ENCODE measurements around the gene DIO3.
A peak's percentile ranks its signal among the peaks of the same experiment; 100 is the strongest.

The DIO3 gene

DNA sequence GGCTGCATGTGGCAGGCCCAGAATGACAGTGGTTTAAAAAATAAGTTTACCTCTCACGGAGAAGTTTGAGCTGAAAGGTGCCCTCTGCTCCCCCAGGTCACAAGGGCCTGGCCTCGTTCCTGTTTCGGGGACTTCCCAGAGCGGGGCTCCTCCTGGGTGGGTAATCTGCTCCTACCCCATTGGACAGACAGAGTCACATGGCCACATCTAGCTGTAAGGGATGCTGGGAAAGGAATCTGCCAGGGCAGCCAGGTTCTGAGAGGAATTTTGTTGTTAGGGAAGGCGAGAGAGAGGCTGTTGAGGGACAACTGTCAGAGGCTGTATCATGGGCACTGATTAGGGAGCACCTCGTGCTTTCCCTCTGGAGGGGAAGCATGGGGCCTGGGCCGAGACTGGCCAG, 24.0 kb upstream of the DIO3 start:
- peaks cover 61 to 85% (median 80%) of the 10 kb centered on the region in 10 experiments for H3K4me1 ChIP-seq
- no peaks in the 10 kb centered on the region for H4K20me1 ChIP-seq
- H3K36me3 ChIP-seq = no peaks in the 10 kb centered on the region
- peak overlapping the region; percentile 83 to 95 (median 90) for H3K4me2 ChIP-seq
- H3K27ac ChIP-seq = peak overlapping the region in 6 of 11 experiments; percentile 87 to 93 (median 90); a peak in 9 of 22 replicates
- TF ChIP-seq Cebpa-rat (IDR thresholded peaks at IDR 0.05) = no peak
- no peak overlapping the region for H3K4me3 ChIP-seq
- H3K9me3 ChIP-seq (replicated peaks in 1 of 11) = no peaks in the 10 kb centered on the region
- no peak overlapping the region; a peak in 1 of 22 replicates for H3K9ac ChIP-seq
- H3K27me3 ChIP-seq = 0 out of 22 replicates have a peak, but pooled peaks cover 0 to 16% (median 0%) of the 10 kb centered on the region in 11 experiments

DNA sequence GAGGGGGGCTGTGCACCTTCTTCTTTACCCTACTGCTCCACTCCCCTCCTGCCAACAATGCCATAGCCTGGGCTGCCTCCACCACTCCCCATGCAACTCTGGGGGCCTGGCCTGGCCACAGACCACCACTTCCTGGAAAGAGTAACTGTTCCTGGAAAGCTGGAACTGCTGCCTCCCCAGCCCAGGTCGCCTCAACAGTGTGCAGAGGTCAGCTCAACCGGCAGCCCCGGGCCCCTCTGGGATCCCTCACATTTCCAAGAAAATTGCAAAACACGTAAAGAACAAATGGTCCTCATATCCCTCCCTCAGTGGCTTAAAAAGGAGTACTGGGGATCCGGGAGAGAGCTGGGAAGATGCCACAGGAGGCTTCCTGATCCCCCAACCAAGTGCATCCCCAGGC, 22.4 kb upstream of the DIO3 start:
- Histone ChIP-seq H3K4me2 (peak overlapping the region; percentile 57 to 95 (median 90)), H3K27ac (peak overlapping the region in 5 of 11 experiments; percentile 12 to 93 (median 35); a peak in 4 of 22 replicates)

DNA sequence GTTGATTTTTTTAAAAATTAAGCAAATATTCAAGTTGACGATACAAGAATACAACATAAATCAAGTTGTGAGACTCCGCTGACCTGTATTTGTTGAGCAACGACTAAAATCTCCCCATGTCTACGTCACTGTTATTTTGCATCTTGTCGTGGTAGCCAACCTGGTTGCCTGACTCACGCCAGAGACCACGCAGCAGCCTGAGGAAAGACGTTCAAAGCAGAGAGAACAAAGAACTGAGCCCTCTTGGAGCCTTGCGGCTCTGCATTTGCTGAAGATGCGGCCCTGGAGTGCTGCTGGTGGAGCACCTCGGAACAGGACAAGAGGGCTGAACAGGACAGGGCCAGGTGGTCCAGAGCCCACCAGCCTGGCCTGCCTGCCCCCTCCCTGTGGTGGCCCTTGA, 21.4 kb upstream of the DIO3 start:
- no peak for TF ChIP-seq Cebpa-rat (IDR thresholded peaks at IDR 0.05)
- Histone ChIP-seq H3K4me1 (peaks cover 42 to 62% (median 57%) of the 10 kb centered on the region in 10 experiments), H3K9me3 (replicated peaks in 1 of 11) (peaks cover 0 to 13% (median 6%) of the 10 kb centered on the region in 11 experiments; a peak in 9 of 22 replicates), H3K9ac (peak overlapping the region in 2 of 11 experiments; percentile 6 to 23; a peak in 2 of 22 replicates), H3K27me3 (0 out of 22 replicates have a peak, but pooled peaks cover 0 to 16% (median 0%) of the 10 kb centered on the region in 11 experiments), H3K27ac (peak overlapping the region in 2 of 11 experiments; percentile 13 to 25; a peak in 1 of 22 replicates), H3K36me3 (no peaks in the 10 kb centered on the region), H4K20me1 (no peaks in the 10 kb centered on the region), H3K4me2 (peak overlapping the region in 9 of 11 experiments; percentile 23 to 66 (median 49); a peak in 18 of 22 replicates), H3K4me3 (no peak overlapping the region)

More for the DNA sequence above, 22.4 kb upstream of the DIO3 start:
- H3K4me1 ChIP-seq = peaks cover 51 to 71% (median 67%) of the 10 kb centered on the region in 10 experiments
- 0 out of 22 replicates have a peak, but pooled peaks cover 0 to 16% (median 0%) of the 10 kb centered on the region in 11 experiments for H3K27me3 ChIP-seq
- peak overlapping the region in 1 of 11 experiments; percentile 24; a peak in 2 of 22 replicates for H3K9ac ChIP-seq
- no peaks in the 10 kb centered on the region for H3K36me3 ChIP-seq
- H4K20me1 ChIP-seq = no peaks in the 10 kb centered on the region
- H3K4me3 ChIP-seq = no peak overlapping the region
- peaks cover 0 to 7% (median 4%) of the 10 kb centered on the region in 11 experiments; a peak in 9 of 22 replicates for H3K9me3 ChIP-seq (replicated peaks in 1 of 11)
- TF ChIP-seq Cebpa-rat (IDR thresholded peaks at IDR 0.05) = no peak

DNA sequence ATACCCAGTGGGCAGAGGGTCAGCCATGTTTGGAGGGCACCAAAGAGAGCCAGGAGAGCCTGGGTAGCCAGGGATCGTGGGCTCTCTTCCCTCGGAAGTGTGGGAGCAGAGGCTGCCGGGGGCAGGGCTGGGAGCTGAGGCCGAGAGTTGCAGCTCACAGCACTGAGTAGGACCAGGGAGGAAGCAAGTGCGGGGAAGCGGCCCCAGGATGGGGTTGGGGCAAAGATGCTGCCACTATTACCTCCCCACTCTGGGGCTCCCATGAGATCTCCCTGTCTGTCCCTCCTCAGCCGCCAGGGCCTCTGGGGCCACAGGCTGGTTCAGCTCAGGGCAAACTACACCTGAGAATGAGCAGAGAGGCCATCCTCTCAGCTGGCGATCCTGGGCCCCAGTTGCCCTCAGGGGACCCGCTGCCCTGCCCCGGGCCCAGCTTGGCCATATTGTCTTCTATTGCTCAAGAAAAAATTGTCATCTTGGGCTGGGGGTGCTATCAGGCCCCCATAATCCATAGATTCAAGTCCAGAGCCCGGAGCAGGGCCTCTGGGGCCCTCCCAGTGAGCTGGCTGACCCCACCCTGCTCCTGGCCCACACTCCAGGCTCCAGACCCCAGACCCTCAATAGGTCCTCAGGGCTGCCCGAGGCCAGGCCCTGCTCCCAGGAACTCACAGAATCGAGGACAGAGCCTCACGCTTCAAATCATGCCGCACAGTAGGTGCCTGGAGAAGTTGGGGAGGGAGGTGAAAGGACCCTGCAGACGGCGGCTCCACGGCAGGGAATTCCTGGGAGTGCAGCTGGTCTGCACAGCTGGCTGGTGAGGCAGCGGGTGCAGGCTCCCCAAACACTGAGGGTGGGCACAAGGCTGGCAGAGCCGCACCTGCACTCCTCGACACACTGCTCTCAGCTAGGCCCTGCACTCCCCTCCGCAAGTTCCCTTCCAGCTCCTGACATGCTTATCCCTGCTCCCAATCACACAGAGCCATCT, 20.5 kb upstream of the DIO3 start:
- H3K9ac ChIP-seq = peak overlapping the region in 1 of 11 experiments; percentile 5; a peak in 1 of 22 replicates

DNA sequence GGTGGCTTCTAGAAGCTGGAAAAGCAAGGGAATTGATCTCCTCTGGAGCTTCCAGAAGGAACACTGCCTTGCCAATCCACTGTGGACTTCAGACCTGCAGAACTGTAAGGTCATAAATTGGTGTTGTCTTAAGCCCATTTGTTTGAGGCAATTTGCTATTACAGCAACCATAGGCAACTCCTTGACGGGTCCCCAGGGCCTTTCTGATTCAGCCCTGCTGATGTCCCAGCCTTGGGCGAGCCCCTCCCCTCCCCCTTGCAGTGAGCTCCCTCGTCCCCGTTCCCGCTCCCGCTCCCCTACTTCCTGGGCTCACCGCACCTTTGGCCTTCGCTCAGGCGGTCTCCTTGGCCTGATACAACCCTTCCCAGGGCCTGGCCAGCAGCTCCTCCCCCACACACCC, 18.9 kb upstream of the DIO3 start:
- H3K4me2 ChIP-seq = no peak overlapping the region
- H3K4me3 ChIP-seq = no peak overlapping the region
- no peaks in the 10 kb centered on the region for H4K20me1 ChIP-seq
- H3K4me1 ChIP-seq = peaks cover 17 to 36% (median 32%) of the 10 kb centered on the region in 10 experiments
- no peak overlapping the region for H3K9ac ChIP-seq
- TF ChIP-seq Cebpa-rat (IDR thresholded peaks at IDR 0.05) = no peak
- H3K27ac ChIP-seq = no peak overlapping the region
- H3K27me3 ChIP-seq = 0 out of 22 replicates have a peak, but pooled peaks cover 0 to 16% (median 0%) of the 10 kb centered on the region in 11 experiments
- H3K9me3 ChIP-seq (replicated peaks in 1 of 11) = peaks cover 0 to 14% (median 6%) of the 10 kb centered on the region in 11 experiments; a peak in 9 of 22 replicates
- H3K36me3 ChIP-seq = no peaks in the 10 kb centered on the region

More for the DNA sequence above, 20.5 kb upstream of the DIO3 start:
- Histone ChIP-seq H3K4me3 (no peak overlapping the region), H3K27ac (peak overlapping the region in 2 of 11 experiments; percentile 13 to 25; a peak in 1 of 22 replicates), H3K4me1 (peaks cover 33 to 53% (median 48%) of the 10 kb centered on the region in 10 experiments), H3K9me3 (replicated peaks in 1 of 11) (peaks cover 0 to 14% (median 6%) of the 10 kb centered on the region in 11 experiments; a peak in 9 of 22 replicates), H3K27me3 (0 out of 22 replicates have a peak, but pooled peaks cover 0 to 16% (median 0%) of the 10 kb centered on the region in 11 experiments), H3K4me2 (peak overlapping the region in 9 of 11 experiments; percentile 23 to 66 (median 49); a peak in 17 of 22 replicates), H3K36me3 (no peaks in the 10 kb centered on the region), H4K20me1 (no peaks in the 10 kb centered on the region)
- TF ChIP-seq Cebpa-rat (IDR thresholded peaks at IDR 0.05) = no peak

DNA sequence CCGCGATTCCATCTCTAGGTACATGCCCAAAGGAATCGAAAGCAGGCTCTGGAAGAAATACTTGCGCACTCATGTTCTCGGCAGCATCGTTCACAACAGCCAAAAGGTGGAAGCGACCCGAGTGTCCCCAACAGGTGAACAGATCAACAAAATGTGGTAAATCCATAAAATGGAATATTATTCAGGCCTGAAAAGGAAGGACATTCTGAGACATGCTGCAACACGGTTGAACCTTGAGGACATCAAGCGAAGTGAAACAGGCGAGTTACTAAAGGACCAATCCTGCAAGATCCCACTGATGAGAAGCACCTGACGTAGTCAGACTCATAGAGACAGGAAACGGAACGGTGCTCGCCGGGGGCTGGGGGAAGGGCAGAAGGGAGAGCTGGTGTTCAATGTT, 17.5 kb upstream of the DIO3 start:
- Histone ChIP-seq H3K36me3 (no peaks in the 10 kb centered on the region), H3K4me2 (no peak overlapping the region), H3K4me1 (peaks cover 5 to 28% (median 25%) of the 10 kb centered on the region in 10 experiments), H4K20me1 (no peaks in the 10 kb centered on the region), H3K27me3 (0 out of 22 replicates have a peak, but pooled peaks cover 0 to 16% (median 0%) of the 10 kb centered on the region in 11 experiments), H3K27ac (no peak overlapping the region), H3K9me3 (replicated peaks in 1 of 11) (peaks cover 0 to 14% (median 6%) of the 10 kb centered on the region in 11 experiments; a peak in 9 of 22 replicates), H3K4me3 (no peak overlapping the region), H3K9ac (no peak overlapping the region)
- no peak for TF ChIP-seq Cebpa-rat (IDR thresholded peaks at IDR 0.05)

DNA sequence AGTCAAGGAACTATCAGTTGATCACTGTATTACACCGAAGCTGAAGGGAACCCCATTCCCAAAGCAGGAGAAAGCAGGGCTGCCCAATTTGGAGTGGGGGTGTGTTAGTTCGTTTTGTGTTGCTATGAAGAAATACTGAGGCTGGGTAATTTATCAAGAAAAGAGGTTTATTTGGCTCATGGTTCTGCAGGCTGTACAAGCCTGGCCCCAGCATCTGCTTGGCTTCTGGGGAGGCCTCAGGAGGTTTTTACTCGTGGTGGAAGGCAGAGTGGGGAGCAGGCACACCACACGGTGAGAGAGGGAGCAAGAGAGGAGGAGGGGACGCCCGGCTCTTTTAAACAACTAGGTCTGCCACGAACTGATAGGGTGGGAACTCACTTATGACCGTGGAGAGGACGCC, 16.7 kb upstream of the DIO3 start:
- H3K27me3 ChIP-seq = 0 out of 22 replicates have a peak, but pooled peaks cover 0 to 10% (median 0%) of the 10 kb centered on the region in 11 experiments
- peaks cover 6 to 27% (median 24%) of the 10 kb centered on the region in 10 experiments; a peak in 18 of 20 replicates for H3K4me1 ChIP-seq
- H3K4me2 ChIP-seq = no peak overlapping the region
- no peak overlapping the region for H3K9ac ChIP-seq
- H4K20me1 ChIP-seq = no peaks in the 10 kb centered on the region
- no peak overlapping the region for H3K4me3 ChIP-seq
- H3K36me3 ChIP-seq = no peaks in the 10 kb centered on the region
- peaks cover 0 to 14% (median 6%) of the 10 kb centered on the region in 11 experiments; a peak in 9 of 22 replicates for H3K9me3 ChIP-seq (replicated peaks in 1 of 11)
- TF ChIP-seq Cebpa-rat (IDR thresholded peaks at IDR 0.05) = no peak
- H3K27ac ChIP-seq = no peak overlapping the region

DNA sequence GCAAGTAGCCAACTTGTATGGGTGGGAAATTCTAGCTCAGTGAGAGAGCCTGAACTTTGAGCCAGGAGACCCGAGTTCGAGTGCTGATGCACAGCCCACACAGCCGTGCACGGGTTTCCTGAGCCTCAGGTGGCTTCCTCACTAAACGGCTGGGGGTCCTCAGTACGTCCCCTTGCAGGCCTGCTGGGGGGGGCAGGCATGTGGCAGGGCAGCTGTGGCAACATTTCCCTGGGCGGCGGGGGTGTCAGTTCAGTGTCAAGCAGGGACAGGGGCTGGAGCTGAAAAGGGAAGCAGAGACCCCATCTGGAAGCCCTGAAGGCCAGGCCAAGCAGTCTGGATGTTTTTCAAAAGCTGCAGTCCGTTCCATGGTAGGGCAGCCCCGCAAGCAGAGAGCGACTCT, 14.6 kb upstream of the DIO3 start:
- Histone ChIP-seq H3K9me3 (replicated peaks in 1 of 11) (peaks cover 0 to 14% (median 6%) of the 10 kb centered on the region in 11 experiments; a peak in 9 of 22 replicates), H3K4me2 (no peak overlapping the region), H3K36me3 (no peaks in the 10 kb centered on the region), H3K9ac (no peak overlapping the region), H4K20me1 (no peaks in the 10 kb centered on the region), H3K4me3 (no peak overlapping the region), H3K27me3 (no peaks in the 10 kb centered on the region), H3K27ac (no peak overlapping the region), H3K4me1 (peaks cover 6 to 14% (median 10%) of the 10 kb centered on the region in 10 experiments; a peak in 17 of 20 replicates)
- TF ChIP-seq Cebpa-rat (IDR thresholded peaks at IDR 0.05) = no peak

Data from BLaER1 treated with 17β-estradiol and CSF1 and Interleukin-3, amounts not matched to agents 10 nM and 100 nM (cell line).